ENCODE measurements around the gene ESYT1. TPM values are rescaled to one million over a fixed set of nuclear protein-coding genes. Genes with fewer than 3 reads are reported as not detected.

The ESYT1 gene
- total RNA-seq, 2 donors from 2014 or later: 25.4 to 74.0 TPM

DNA sequence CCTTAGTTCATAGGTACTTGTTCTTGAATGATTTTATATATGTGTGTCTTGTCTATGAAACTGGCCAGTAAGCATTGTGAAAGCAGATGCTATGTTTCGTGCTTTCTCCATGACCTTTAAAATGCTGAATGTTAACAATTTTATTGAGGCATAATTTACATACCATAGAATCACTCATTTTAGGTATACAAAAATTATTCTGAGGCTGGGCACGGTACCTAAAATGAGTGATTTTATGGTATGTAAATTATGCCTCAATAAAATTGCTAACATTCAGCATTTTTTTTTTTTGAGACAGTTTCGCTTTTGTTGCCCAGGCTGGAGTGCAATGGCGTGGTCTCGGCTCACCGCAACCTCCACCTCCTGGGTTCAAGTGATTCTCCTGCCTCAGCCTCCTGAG, 6.8 kb downstream of the ESYT1 start:
- H3K4me3 ChIP-seq: no peak overlapping the region
- H3K4me1 ChIP-seq: peaks cover 0 to 6% of the 10 kb centered on the region in 2 donors
- H3K27me3 ChIP-seq: no peaks in the 10 kb centered on the region
- H3K9me3 ChIP-seq: no peaks in the 10 kb centered on the region
- peaks cover 79% of the 10 kb centered on the region for H3K36me3 ChIP-seq
- no peak for DNase-seq (ENCODE audit: low spot score)
- no peak overlapping the region for H3K27ac ChIP-seq
- TF ChIP-seq, protein P1, sequence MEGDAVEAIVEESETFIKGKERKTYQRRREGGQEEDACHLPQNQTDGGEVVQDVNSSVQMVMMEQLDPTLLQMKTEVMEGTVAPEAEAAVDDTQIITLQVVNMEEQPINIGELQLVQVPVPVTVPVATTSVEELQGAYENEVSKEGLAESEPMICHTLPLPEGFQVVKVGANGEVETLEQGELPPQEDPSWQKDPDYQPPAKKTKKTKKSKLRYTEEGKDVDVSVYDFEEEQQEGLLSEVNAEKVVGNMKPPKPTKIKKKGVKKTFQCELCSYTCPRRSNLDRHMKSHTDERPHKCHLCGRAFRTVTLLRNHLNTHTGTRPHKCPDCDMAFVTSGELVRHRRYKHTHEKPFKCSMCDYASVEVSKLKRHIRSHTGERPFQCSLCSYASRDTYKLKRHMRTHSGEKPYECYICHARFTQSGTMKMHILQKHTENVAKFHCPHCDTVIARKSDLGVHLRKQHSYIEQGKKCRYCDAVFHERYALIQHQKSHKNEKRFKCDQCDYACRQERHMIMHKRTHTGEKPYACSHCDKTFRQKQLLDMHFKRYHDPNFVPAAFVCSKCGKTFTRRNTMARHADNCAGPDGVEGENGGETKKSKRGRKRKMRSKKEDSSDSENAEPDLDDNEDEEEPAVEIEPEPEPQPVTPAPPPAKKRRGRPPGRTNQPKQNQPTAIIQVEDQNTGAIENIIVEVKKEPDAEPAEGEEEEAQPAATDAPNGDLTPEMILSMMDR (IDR thresholded peaks at IDR 0.05): no peak

DNA sequence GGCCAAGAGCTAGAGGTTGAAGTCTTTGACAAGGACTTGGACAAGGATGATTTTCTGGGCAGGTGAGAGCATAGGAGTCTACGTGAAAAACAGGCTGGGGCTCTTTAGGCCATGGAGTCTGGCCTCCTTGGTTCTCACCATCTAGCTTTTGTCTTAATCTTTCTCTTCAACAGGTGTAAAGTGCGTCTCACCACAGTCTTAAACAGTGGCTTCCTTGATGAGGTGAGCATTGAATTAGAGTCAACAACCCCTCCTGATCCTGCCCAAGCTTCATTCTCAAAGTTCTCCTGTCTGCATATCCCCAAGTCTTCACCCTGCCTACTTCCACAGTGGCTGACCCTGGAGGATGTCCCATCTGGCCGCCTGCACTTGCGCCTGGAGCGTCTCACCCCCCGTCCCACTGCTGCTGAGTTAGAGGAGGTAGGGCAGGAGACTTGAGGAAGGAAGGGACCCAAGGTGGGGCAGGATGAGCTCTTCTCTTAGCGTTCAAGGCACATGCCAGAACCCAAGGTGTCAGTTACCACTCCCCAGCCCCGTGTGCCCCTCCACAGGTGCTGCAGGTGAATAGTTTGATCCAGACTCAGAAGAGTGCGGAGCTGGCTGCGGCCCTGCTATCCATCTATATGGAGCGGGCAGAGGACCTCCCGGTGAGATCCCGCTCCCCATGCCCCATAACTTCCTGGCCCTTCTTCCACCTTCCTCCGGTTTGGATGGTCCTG, 9.9 kb downstream of the ESYT1 start:
- no peaks in the 10 kb centered on the region for H3K9me3 ChIP-seq

DNA sequence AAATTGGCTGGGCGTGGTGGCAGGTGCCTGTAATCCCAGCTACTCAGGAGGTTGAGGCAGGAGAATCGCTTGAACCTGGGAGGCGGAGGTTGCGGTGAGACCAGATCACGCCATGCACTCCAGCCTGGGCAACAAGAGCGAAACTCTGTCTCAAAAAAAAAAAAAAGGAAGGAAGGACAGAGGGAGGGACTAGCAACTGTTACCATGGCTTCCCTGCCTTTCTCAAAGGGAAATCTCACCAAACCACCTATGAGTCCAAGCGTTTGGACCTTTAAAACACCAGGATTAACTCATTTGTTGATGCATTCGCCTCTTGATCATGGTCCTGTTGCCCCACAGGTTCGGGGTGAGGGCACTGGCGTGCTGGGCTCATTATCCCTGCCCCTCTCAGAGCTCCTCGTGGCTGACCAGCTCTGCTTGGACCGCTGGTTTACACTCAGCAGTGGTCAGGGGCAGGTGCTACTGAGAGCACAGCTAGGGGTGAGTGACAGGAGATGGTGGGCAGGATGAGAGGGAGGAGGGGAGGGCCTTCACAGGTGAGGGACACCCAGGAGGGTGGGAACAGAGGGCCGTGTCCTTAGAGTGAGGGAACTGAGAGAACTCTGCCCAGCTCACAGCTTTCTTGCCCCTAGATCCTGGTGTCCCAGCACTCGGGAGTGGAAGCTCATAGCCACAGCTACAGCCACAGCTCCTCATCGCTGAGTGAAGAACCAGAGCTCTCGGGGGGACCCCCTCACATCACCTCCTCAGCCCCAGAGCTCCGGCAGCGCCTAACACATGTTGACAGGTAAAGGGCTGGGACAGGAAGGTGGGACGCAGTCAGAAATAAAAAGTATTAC, 14.1 kb downstream of the ESYT1 start:
- no peak for DNase-seq (ENCODE audit: low spot score)
- no peaks in the 10 kb centered on the region for H3K27me3 ChIP-seq
- TF ChIP-seq, protein P1 (IDR thresholded peaks at IDR 0.05): no peak
- peak overlapping the region in 1 of 2 donors; percentile 74 for H3K27ac ChIP-seq
- no peaks in the 10 kb centered on the region for H3K9me3 ChIP-seq
- H3K36me3 ChIP-seq: peaks cover 75% of the 10 kb centered on the region
- H3K4me3 ChIP-seq: no peak overlapping the region
- H3K4me1 ChIP-seq: peaks cover 0 to 16% of the 10 kb centered on the region in 2 donors

More for the DNA sequence above, 9.9 kb downstream of the ESYT1 start:
- H3K4me1 ChIP-seq: peaks cover 0 to 2% of the 10 kb centered on the region in 2 donors
- H3K27ac ChIP-seq: no peak overlapping the region
- peaks cover 88% of the 10 kb centered on the region for H3K36me3 ChIP-seq
- no peak overlapping the region for H3K4me3 ChIP-seq
- no peaks in the 10 kb centered on the region for H3K27me3 ChIP-seq
- TF ChIP-seq, protein P1 (IDR thresholded peaks at IDR 0.05): no peak
- no peak for DNase-seq (ENCODE audit: low spot score)

DNA sequence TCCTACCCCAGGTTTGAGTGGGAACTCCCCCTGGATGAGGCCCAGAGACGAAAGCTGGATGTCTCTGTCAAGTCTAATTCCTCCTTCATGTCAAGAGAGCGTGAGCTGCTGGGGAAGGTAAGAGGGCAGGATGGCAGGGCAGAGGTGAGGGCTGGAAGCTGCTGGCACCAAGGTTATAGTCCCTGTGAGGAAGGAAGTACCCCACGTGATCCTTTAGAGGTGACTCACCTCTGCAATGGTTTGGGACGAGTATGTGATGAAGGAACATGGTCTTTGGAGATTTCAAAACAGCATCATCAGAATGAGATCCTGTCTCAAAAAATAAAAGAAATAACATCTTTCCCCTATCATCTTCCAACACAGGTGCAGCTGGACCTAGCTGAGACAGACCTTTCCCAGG, 15.2 kb downstream of the ESYT1 start:
- Histone ChIP-seq H3K36me3 (peaks cover 64% of the 10 kb centered on the region), H3K4me3 (no peak overlapping the region)

DNA sequence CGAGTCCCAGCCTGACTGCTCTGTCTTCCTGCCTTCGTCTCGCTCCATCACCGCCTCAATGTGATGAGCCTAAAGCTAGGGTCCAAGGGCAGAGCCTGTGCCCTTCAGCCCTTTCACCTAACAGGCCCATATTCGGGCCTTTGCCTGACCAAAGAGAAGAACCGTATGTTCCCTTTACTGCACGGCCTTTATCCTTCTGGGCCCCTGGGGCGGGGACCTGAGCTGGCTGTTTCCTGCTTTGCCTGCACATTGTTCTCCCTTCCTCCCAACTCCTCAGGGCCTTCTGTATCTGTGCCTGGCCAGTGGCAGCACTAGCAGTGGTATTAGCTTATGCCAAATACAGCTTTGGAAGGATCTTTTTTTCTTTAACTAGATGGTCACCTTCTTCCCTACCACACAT, 15.8 kb downstream of the ESYT1 start:
- Histone ChIP-seq H3K27ac (peak overlapping the region; percentile 67 to 74), H3K9me3 (no peaks in the 10 kb centered on the region), H3K4me3 (no peak overlapping the region), H3K27me3 (no peaks in the 10 kb centered on the region), H3K4me1 (peaks cover 0 to 18% of the 10 kb centered on the region in 2 donors), H3K36me3 (peaks cover 58% of the 10 kb centered on the region)
- DNase-seq (ENCODE audit: low spot score): no peak
- TF ChIP-seq, protein P1 (IDR thresholded peaks at IDR 0.05): no peak

More for the DNA sequence above, 15.2 kb downstream of the ESYT1 start:
- Histone ChIP-seq H3K27me3 (no peaks in the 10 kb centered on the region), H3K27ac (peak overlapping the region; percentile 67 to 74), H3K4me1 (peaks cover 0 to 18% of the 10 kb centered on the region in 2 donors), H3K9me3 (no peaks in the 10 kb centered on the region)
- no peak for DNase-seq (ENCODE audit: low spot score)
- TF ChIP-seq, protein P1 (IDR thresholded peaks at IDR 0.05): no peak

Data from right atrium auricular region (tissue), 2 donors.